HepG2 (cell line): ENCODE data around the gene KREMEN1. TPM values are rescaled to one million over a fixed set of nuclear protein-coding genes. Genes with fewer than 3 reads are reported as not detected.

Experiments
- ARID5B ChIP-seq: IDR thresholded peaks from 2 replicates; pipeline ENCODE4 v1.4.0; 2020; ENCODE audit warnings: mild to moderate bottlenecking, missing genetic modification reagents
- BORCS8-MEF2B ChIP-seq: sonication (generic); formaldehyde crosslinking; IDR thresholded peaks from 2 replicates; pipeline ENCODE4 v1.8.0; 2022; ENCODE audit warnings: mild to moderate bottlenecking, missing genetic modification reagents
- HNF1B ChIP-seq: sonication (generic); formaldehyde crosslinking; IDR thresholded peaks from 2 replicates; pipeline ENCODE4 v1.5.1; 2020; ENCODE audit warnings: mild to moderate bottlenecking, moderate library complexity, missing genetic modification reagents
- MAZ ChIP-seq, 2 experiments: sonication (generic) in 1 of 2; formaldehyde crosslinking in 1 of 2; IDR thresholded peaks; 2 replicates each; pipeline versions ENCODE4 v1.5.0 to v1.6.1; 2012 to 2020; ENCODE audit warnings: low read depth in 2 of 2, mild to moderate bottlenecking in 2 of 2, borderline replicate concordance in 1 of 2, improper control_type of control experiment in 1 of 2, low read length in 1 of 2, missing genetic modification reagents in 1 of 2, moderate library complexity in 1 of 2
- NFE2L1 ChIP-seq: sonication (generic); formaldehyde crosslinking; IDR thresholded peaks from 2 replicates; pipeline ENCODE4 v1.4.0; 2020; ENCODE audit warnings: missing genetic modification reagents, mild to moderate bottlenecking, borderline replicate concordance
- PATZ1 ChIP-seq: sonication (generic); formaldehyde crosslinking; IDR thresholded peaks from 2 replicates; pipeline ENCODE4 v1.4.0; 2020; ENCODE audit warnings: missing genetic modification reagents
- RCOR2 ChIP-seq: IDR thresholded peaks from 2 replicates; pipeline ENCODE4 v1.6.1; 2016; ENCODE audit warnings: missing biosample characterization, missing genetic modification reagents
- RXRB ChIP-seq: IDR thresholded peaks from 2 replicates; pipeline ENCODE4 v1.6.1; 2016; ENCODE audit warnings: borderline replicate concordance, missing genetic modification reagents, missing compliant biosample characterization
- ZMYM3 ChIP-seq: sonication (generic); formaldehyde crosslinking; IDR thresholded peaks from 2 replicates; pipeline ENCODE4 v1.5.1; 2020; ENCODE audit warnings: mild to moderate bottlenecking, missing genetic modification reagents
- ZNF501 ChIP-seq: sonication (generic); formaldehyde crosslinking; IDR thresholded peaks from 2 replicates; pipeline ENCODE4 v1.5.1; 2020; ENCODE audit warnings: mild to moderate bottlenecking, moderate library complexity, missing genetic modification reagents
- polyA plus RNA-seq, 8 experiments: library from polyadenylated mRNA; depleted of rRNA in 3 of 8; stranded (reverse) in 7 of 8; unstranded in 1 of 8; fragments of >200 nt; fragmentation: Illumina TruSeq in 4 of 8; extraction: Trizol in 4 of 8; gene quantifications; 2 replicates each; pipeline versions ENCODE4 v1.2.1 to v1.2.3, GENCODE V29; 2011 to 2016; ENCODE audit warnings: low read depth in 4 of 8, missing spikeins in 1 of 8, mixed read lengths in 1 of 8; ENCODE audit not compliant: insufficient read depth in 1 of 8
- total RNA-seq, 5 experiments: library from RNA; depleted of rRNA; stranded (reverse); fragments of >200 nt; fragmentation: Illumina TruSeq; extraction: Trizol; gene quantifications; 2 replicates each; pipeline ENCODE4 v1.2.3, GENCODE V29; 2016; ENCODE audit warnings: low read depth in 1 of 5
- TF ChIP-seq, protein P1 (sequence below): sonication (generic); IDR thresholded peaks from 2 replicates; pipeline ENCODE4 v1.6.1; 2016; ENCODE audit warnings: low read depth, borderline replicate concordance
- TF ChIP-seq, protein P2 (sequence below): IDR thresholded peaks from 2 replicates; pipeline ENCODE4 v1.6.1; 2016; ENCODE audit warnings: control low read depth

KREMEN1 gene
- total and polyA plus RNA-seq, 2 of the 13 experiments (the other 11 are each of a cell fraction or from before 2014, with no cell fraction given) = 9.8 to 13.8 TPM

DNA sequence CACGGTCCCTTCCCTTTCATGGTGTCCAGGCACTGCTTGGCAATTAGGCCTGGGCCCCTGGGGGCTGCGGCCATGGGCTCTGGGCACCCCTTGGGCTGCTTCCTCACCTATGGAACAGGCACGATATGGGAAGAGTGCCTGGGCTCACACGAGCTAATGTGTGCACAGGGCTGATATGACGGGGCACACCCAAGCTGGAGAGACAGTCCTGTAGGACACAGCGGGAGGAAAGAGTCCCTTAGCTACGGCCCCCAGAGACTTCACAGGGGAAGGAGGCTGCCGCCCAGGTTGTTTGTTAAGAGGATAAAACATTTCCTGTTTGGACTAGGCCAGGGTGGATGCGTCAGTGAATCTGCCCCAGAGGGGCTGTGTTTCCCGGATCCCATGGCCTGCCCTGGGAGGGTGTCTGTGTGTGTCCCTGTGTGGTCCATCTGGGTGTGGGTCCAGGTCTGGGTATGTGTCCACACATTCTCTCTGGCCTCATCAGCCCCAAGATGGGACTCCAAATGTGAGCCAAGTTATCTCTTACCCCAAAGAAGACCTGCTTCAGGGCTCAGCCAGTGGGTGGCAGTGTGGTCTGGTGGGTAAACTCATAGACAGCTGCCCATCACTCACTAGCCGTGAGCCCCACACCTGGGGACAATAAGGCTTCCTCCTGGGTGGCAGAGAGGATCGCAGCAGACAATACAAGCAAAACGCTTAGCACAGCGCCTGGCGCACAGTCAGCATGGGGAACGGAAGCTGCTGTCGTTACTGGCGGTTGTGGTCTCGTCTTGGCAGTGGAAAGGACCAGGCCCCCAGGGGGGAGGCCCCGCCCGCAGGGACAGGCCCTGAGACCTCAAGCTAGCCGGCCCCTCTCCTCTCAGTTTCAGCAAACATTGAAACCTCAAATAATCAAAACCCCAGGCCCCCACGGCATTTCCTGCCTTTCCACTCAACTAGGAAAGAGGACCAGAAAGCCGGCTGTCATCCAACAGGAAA lies 129.7 kb downstream of the KREMEN1 start (continued):
- TF ChIP-seq ARID5B (CRISPR knock-in tag) (0 out of 2 replicates have a peak, but pooled peaks have one; percentile 17), BORCS8-MEF2B (0 out of 2 replicates have a peak, but pooled peaks have one; percentile 9), NFE2L1 (CRISPR knock-in tag) (no peak), ZNF501 (CRISPR knock-in tag) (peak; percentile 66; the same call in 1 of the 2 replicates), RXRB (CRISPR knock-in tag) (peak; percentile 9; the same call in 1 of the 2 replicates), HNF1B (CRISPR knock-in tag) (0 out of 2 replicates have a peak, but pooled peaks have one; percentile 36), PATZ1 (CRISPR knock-in tag) (0 out of 2 replicates have a peak, but pooled peaks have one; percentile 25), MAZ (IDR thresholded peaks at IDR 0.05; ENCODE audit: borderline replicate concordance, low read depth, low read length) (no peak), MAZ (CRISPR knock-in tag; IDR thresholded peaks at IDR 0.05; ENCODE audit: low read depth) (0 out of 2 replicates have a peak, but pooled peaks have one; percentile 16), RCOR2 (CRISPR knock-in tag) (no peak), ZMYM3 (CRISPR knock-in tag) (0 out of 2 replicates have a peak, but pooled peaks have one; percentile 40)
- TF ChIP-seq, protein P1, sequence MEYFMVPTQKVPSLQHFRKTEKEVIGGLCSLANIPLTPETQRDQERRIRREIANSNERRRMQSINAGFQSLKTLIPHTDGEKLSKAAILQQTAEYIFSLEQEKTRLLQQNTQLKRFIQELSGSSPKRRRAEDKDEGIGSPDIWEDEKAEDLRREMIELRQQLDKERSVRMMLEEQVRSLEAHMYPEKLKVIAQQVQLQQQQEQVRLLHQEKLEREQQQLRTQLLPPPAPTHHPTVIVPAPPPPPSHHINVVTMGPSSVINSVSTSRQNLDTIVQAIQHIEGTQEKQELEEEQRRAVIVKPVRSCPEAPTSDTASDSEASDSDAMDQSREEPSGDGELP = 0 out of 2 replicates have a peak, but pooled peaks have one; percentile 14
- TF ChIP-seq, protein P2, sequence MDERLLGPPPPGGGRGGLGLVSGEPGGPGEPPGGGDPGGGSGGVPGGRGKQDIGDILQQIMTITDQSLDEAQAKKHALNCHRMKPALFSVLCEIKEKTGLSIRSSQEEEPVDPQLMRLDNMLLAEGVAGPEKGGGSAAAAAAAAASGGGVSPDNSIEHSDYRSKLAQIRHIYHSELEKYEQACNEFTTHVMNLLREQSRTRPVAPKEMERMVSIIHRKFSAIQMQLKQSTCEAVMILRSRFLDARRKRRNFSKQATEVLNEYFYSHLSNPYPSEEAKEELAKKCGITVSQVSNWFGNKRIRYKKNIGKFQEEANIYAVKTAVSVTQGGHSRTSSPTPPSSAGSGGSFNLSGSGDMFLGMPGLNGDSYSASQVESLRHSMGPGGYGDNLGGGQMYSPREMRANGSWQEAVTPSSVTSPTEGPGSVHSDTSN = 0 out of 2 replicates have a peak, but pooled peaks have one; percentile 1
- TF ChIP-seq, all 625 proteins: peak for 37
